M059J (cell line): ENCODE measurements around the gene MAGI2. TPM values are rescaled to one million over a fixed set of nuclear protein-coding genes. Genes with fewer than 3 reads are reported as not detected.

Experiments used
- DNase-seq: peaks from one replicate; pipeline ENCODE4 v3.0.0-alpha.2; 2012; ENCODE audit warnings: low read depth
- total RNA-seq: library from RNA; depleted of rRNA; stranded (reverse); fragments of >200 nt; shearing (Covaris generic); gene quantifications from 2 replicates; pipeline ENCODE4 v1.2.3, GENCODE V29; 2014

Gene MAGI2
- total RNA-seq, 1 experiment from 2014 or later = 1.2 TPM

DNA sequence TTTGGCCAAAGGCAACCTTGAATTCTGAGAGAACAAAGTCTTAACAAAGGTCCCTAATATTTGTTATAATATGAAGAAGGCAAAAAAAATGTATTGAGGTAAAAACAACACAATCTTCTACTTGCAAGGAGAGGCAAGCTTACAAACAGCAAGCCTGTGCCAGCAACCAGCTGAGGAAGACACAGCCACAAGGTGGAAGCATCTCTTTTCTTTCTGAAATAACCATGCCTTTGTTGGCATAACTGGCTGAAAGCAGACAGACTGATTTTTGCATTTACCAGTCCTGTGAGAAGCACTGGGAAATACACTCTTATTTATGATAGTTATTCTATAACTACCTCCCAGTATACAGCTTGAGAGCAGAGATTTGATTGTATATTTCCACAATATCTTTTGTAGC, 1362.9 kb downstream of the MAGI2 start:
- peak; percentile 15 for DNase-seq

DNA sequence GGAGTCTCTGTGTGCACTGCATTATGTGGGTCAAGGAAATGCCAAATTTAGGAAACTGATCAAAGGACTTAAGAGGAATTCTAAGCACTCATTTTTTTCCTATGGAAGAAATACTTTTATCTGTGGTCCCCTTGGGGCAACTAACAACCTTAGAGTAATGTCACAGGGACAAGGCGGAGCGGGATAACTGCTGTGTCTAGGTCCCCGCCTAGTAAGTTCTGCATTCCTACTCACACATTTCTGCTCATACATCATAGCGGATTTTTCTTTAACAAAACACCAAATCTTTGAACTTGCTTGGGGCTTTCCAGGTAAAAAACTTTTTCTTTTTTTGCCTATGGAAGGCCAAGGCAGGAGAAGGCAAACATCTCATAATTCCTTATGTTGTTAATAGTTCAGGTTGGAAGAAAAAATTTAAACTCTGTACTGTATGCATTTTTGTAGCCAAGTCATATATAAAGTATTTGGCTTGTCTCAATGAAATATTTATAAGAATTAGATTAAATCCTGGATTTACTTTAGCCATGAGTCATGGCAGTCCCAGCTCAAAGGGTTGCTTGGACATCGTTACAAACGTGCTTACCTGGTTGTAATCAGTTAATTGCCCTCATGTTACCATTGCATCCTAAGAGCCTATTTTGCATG, 1369.9 kb downstream of the MAGI2 start:
- no peak for DNase-seq

DNA sequence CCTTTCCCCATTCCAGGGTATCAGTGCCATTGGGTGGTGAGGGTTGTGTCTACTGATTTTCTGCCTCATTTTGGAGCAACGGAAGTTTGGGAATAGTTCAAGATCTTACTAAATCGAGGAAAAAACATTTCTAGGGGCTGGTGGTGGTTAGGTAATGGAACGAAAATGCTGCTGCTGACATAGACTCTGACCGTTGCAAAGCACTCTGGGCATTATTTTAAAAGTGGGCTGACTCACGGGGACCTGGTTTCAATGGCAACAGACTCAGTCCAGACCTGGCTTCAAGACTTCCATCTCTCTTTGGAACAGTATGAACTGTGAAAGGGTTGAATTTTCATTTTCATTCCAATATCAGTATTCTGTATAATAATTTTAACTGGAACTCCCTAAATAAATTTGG, 1370.9 kb downstream of the MAGI2 start:
- no peak for DNase-seq

DNA sequence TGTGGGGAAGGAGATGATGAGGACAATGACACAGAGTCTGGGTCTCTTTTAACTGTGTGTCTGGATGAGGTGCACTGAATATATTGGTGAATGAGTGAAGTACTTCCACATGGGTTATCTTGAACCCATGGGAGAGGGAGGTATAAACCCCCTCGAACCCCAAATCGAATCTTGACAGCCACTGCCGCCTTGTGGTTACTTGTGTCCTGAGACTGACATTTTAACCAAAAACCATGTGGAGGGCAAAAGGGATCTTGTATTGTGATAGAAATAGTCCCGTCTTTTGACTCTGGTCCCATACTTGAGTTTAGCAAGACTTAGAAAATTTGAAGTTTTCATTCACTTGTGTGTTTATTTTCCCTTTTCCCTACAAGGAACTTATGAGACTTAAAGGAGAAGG, 1371.6 kb downstream of the MAGI2 start:
- DNase-seq = no peak

DNA sequence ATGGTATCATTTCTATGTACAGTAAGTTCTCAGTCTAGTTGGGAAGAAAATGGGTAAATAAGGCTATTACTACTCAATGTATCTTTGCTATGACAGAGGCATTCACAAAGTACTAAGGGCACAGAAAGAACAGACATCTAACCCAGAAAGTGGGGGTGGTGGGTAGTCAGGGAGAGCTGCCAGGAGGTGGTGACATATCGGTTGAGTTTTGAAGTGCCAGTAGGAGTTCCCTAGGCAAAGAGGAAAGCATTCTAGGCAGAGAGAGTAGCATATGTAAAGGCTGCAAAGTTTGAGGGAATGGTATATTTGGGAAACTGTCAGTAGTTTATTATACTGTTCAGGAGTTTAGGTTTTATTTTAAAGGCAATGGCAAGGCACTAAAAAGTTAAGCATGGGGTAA, 1372.1 kb downstream of the MAGI2 start:
- DNase-seq = no peak

DNA sequence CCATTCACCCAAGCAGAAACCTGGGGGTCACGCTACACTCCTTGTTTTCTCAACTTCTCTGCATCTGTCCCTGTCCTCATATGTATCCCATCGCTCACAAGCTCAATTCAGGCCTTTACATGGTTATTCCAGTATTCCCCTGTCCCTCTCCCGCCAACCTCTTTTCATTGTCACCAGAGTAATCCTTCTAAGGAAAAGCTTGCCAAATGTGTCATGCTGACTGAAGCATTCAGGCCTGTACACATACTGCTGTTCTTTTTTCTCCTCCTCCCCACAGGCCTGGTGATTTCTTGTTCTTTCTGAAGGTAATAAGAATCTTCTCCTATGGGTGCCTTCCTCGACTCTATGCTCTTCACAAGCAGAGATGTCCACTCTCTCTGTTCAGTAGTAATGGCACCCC, 1372.7 kb downstream of the MAGI2 start:
- peak; percentile 24 for DNase-seq

DNA sequence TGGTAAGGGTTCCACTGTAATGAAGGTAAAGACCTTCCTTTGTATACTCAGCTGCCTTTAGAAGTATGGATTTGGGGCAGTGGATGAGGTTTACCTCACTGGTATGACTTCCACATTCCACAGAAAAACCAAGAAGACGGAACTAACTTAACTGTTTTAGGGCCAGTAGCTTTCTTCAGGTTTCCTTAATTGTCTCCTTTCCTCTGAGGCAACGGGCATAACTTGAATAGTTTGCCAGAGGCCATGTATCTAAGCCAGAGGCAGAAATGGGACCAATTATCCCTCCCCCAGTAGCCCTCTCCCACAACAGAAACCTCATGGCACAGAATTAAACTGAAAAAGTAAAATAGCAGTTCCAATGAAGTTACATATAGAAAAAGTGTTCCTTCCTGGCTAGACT, 1373.2 kb downstream of the MAGI2 start:
- peak; percentile 20 for DNase-seq

DNA sequence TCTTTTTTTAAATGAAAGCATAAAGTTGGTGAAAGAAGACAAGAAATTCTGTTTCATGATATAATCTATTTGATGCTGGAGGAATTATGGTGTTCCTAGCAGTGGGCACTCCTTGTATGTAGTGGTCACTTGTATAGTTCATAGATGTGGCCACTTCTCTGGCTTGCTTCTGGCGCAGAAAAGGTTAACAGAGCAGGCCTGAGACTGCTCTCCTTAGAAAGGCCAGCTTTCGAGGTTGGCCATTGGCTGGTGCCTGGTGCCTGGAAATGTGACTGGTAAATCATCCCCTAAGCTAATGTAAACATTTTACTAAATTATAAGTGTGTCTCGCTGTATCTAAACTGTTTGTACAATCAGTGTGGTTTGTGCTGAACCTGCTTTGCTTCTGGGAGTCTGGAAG, 1378.8 kb downstream of the MAGI2 start:
- DNase-seq = no peak

DNA sequence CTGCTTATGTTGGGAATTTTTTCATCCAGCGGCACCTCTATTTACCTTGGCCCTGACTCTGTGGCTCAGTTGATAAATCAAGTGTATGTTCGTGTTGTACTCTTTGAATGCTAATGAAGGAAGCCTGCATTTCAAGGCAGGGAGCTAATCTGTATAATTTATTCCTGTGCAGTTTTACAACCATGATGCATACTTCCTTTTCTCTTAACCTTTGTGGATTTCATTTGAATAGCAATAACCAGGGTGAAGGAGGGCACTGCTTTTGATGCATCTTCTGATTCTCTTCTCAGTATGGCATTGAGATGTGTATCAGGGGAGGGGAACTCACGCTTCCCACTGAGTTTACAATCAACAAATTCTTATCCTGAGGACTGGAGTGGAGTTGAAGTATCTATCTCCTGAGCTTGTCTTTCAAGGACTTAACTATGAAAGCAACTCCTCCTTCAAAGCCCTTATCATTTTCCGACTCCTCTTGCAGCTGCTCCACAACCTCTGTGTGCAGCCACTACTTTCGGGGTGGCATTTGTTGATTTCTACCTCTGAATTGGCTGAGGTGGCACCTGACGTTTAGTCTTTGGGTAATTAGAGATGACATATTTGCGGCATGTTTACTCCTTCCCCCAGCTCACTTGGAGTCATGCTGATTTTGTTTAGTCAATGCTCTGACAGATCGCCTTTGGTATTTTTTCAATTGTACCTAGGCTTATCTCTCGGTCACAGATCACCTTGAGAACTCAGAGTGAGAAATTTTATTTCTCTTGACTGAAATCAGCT, 1379.7 kb downstream of the MAGI2 start:
- peak; percentile 22 for DNase-seq

DNA sequence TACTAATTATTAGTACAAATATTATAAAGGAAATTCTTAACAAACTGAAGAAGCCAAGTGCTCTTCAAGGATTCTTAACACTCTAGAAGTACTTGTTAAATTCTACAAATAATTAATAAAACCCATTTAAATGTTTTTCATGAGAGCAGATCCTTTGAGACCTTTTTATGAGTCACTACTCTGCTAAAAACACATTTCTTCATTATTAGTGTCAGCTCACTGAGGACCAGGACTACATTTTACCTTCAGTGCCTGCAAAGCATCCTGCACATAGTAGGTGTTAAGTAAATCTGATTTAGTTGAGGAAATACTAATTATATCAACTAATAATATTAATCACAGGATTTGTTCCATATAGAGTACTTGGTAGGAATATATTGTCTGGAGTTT, 1381.3 kb downstream of the MAGI2 start:
- no peak for DNase-seq

DNA sequence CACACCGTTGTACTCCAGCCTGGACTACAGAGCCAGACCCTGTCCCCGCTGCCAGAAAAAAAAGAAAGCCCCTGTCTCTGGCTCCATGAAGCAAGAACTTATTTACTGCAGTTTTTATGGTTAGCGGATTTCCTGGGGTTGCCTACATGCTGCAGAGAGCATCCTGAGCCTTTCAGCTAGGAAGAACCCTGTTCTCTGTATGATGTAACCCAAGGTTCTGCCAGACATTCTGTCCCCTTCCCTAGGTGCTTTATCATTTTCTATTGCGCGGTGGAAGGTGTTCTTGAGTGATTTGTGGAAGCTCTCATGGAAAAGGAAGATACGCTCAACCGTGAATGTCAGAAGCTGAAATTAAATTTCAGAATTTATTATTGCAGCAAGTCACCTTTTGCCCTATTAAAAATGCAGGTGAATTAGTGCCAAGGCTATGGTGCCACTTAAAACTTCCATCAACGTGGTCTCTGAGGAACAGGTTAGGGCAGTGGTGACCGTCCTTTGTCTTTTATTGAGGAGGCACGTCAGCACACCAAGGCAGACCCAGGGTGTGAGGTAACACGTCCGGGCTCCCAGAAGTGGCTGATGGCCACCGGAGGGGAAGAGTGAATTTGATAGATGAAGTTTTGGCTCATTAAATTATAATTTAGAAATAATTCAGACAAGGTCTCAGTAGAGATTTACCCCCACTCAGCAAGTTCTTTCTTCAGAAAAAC, 1381.8 kb downstream of the MAGI2 start:
- DNase-seq = no peak

DNA sequence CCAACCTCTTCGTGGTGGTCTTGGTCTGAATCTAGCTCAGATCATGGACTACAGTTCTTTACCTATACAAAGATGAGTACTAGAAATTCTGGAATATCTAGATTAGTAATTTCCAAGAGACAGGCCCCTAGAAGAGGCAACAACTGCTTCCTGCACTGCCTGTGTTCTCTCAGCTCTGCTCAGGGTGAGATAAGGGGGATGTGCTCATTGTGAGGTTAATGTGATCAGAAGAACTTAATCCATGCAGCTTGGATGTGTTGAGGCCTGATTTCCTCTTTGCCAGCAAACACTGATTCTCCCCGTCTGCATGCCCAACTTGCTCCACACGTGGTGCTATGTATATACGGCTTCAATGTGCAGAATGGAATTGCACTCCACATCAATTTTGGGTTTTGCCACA, 1386.9 kb downstream of the MAGI2 start:
- no peak for DNase-seq

DNA sequence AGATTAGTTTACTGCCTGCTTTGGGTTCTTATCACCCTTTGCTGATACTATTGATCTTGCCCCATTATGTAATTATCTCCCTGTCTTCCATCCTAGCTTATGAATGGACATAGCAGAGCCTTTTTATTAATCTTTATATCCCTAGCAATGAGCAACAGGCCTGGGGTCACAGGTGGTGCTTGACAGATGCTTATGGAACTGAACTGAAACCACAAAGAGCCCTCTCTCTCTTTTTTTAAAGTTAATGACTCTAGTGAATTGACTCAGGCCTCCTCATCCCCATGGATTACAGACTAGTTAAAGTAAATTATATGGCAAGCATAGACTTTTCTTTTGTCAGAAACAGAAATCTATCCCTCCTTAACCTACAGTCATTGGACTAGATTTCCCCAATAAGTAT, 1389.7 kb downstream of the MAGI2 start:
- peak; percentile 24 for DNase-seq

DNA sequence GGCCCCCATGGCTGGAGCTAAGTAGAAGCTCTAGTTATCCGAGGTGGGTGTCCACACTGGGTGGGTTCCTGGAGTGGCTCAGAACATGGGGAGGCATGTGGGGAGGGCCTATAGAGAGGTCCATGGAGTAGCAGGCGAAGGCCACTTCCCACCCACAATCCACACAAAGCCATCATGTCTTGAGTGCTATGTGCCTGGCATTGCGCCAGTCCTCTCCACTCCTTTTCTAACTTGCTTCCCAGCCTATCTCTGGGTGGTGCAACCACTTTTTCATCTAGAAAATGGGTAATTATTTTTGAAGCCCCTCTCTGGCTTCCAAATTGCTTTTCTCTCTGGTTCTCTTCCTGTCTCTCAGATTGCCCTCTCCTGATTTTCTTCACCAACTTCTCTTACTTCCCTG, 1391.3 kb downstream of the MAGI2 start:
- no peak for DNase-seq

DNA sequence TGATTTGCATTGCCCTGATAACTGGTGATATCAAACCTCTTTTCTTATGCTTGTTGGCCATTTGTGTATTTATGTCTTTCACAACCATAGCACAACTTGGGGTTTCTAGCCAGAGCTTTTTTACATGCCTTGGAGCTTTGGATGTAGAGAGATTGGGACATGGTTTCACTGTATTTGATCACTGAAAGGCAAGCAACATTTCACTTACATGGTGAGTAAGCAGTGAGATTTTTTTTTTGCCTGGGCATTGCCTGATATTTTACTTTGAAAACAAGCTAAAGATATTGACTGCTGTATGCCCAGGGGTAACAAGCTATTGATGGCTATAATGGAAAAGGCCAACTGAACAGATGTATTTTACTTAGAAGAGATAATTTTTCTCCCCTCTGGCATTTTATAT, 1395.9 kb downstream of the MAGI2 start:
- no peak for DNase-seq

DNA sequence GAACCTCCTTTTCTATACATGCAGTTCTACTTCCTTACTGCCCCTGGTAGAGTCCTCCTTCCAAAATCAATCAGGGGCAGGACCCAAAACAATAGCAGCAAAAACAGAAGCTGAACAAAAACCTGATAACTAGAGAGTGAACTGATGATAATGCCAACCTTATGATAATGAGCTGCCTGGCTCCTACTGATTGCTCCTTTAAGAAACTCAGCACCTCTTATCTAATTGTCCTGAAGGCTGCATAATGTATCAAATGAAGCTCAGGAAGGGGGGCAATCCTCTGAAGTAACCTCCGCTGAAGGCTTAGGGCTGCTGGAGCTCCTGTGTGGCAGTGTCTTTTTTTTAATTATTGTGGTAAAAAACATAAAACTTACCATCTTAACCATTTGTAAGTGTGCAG, 1397.9 kb downstream of the MAGI2 start:
- no peak for DNase-seq

DNA sequence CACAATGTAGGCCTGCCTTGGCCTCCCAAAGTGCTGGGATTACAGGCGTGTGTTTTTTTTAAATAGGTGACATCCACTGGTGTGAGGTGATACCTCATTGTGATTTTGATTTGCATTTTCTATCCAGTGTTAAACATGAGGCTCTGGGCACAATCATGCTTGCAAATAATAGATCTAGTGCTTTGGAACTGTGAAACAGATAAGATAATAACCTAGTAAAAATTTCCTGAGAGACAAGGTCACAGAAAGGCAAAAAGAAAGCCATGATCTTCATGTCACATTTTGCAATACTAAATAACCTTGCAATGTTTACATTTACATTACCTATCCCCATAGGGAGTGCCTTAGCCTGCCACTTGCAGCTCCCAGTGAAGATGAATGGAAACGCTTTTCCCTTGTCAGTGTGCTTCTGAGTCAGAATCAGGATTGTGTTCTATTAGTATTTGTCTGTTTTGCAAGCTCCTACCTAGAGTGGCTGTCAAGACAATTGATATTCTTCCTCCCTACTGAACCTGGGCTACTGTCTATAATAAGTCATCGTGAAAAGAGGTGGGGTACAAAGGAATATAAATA, 1398.4 kb downstream of the MAGI2 start:
- DNase-seq = no peak

DNA sequence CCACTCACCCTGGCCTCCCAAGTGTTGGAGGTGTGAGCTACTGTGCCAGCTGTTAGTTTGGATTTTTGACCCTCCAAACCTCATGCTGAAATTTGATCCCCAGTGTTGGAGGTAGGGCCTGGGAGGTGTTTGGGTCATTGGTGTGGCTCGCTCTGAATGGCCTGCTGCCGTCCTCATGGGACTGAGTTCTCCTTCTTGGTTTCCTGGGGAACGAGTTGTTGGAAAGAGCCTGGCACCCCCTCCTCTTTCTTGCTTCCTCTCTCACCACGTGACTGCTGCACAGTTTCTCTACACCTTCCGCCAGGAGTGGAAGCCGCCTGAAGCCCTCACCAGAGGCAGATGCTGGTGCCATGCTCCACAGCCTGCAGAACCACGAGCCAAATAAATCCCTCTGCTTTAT, 1401.4 kb downstream of the MAGI2 start:
- no peak for DNase-seq

DNA sequence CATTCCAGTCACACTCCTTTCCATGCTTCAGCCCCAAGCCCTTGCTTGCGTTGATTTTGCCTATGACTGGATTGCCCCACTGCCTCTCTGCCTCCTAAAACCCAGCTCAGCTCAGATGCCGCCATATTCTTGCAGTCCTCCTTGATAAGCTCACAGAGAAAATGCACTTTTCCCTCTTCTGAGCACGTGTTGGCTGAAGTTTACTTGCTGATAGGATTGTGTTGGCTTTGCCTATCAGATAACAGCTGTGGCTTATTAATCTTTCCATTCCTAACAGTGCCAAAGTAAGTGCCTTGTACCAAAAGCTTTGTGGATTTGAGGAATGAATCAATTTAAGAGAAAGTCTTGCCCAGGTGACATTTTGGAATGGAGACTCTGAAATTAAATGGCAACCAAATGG, 1405.7 kb downstream of the MAGI2 start:
- DNase-seq = no peak

DNA sequence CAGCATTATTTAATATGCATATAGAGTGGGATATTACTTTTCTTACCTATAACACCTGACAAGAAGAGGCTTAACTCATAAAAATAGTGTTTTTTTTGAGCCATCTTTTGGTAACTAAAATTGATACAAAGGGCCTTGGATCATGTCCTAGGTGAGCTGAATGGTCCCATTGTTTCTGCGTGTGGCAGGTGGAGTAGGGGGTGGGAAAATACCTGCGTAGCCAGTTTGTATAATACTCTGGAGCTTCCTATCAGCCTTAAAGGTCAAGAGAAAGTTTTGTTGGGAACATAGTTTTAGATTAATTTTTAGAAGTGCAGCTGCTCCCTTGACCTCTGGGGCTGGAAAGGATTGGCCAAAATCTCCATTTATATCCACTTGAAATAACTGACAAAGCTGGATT, 1410.3 kb downstream of the MAGI2 start:
- no peak for DNase-seq

DNA sequence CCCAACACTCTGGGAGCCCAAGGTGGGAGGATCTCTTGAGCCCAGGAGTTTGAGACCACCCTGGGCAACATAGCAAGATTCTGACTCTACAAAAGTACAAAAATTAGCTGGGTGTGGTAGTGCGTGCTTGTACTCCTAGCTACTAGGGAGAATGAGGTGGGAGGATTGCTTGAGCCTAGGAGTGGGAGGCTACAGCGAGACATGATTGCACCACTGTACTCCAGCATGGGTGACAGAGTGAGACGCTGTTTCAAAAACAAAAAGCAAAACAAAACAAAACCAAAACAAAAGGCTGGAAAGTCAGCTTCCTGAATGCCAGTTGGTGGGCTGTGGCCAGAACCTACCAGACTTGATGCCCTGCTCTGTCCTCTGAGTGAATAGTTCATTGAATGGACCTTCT, 1412.0 kb downstream of the MAGI2 start:
- no peak for DNase-seq
